ENCODE results near the gene SNCB.

Gene SNCB

DNA sequence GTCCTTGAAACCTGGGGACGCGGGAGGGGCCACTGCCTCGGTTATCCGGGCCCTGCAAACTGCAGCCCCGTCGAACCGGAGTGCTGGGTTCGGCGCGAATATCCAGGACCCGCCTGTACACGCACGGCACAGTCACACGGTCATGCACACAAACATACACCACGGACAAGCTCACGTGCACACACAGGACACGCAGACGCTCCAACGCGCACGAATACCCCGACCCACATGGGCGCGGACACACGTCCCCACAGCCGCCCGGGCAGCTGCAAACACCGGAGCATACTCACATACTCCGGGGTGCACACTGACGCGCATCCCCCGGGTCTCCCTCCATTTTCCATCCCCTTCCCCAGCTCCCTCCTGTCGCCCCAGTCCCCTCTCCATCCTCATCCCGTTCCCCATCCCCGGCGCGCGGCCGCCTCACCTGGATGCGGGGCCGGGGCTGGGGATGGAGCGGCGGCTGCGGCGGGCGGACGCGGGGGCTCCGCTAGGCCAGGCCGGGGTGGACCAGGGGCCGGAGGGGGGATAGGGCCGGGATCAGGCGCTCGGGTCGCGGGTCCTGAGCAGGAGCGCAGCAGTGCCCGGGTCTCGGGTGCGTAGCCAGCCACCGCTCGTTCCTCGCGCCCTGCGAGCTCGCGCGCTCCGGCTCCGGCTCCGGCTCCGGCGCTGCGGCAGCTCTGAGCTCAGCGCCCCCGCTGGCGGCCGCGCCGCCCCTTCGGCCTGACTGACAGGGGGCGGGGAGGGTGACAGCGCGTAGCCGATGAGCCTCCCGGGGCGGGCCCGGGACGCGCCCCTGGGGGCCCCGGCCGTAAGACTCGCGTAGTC, at the start of gene SNCB, which contains the start of gene EIF4E1B:
Gene SNCB (minus strand): TSS at position 682 of the 828 bp plus-strand sequence. CDS start 880 bp downstream, outside the sequence.
Gene EIF4E1B (plus strand): TSS at position 823 of the 828 bp plus-strand sequence. CDS start 12,113 bp downstream, outside the sequence.
- H3K36me3 ChIP-seq: no peaks in the 10 kb centered on the region
- no peak for TF ChIP-seq CTCF (IDR thresholded peaks at IDR 0.05)
- H3K4me1 ChIP-seq (ENCODE audit: control insufficient read depth in 1 of 2, insufficient read depth in 1 of 2, low read depth in 1 of 2, low read length in 1 of 2): no peaks in the 10 kb centered on the region
- peaks cover 100% of the 10 kb centered on the region for H3K27me3 ChIP-seq
- no peak within 1 kb of the TSS for H3K27ac ChIP-seq
- H3K9me3 ChIP-seq: no peaks in the 10 kb centered on the region
- H3K4me3 ChIP-seq (ENCODE audit: low read depth in 1 of 2, low read length in 1 of 2): no peak within 1 kb of the TSS

- Histone ChIP-seq H3K27ac (no peak overlapping the region), H3K27me3 (peaks cover 96% of the 10 kb centered on the region), H3K4me1 (ENCODE audit: control insufficient read depth in 1 of 2, insufficient read depth in 1 of 2, low read depth in 1 of 2, low read length in 1 of 2) (no peaks in the 10 kb centered on the region), H3K36me3 (no peaks in the 10 kb centered on the region), H3K9me3 (no peaks in the 10 kb centered on the region), H3K4me3 (ENCODE audit: low read depth in 1 of 2, low read length in 1 of 2) (no peak overlapping the region)
- no peak for TF ChIP-seq CTCF (IDR thresholded peaks at IDR 0.05)
These were observed 49.3 kb upstream of the SNCB start for GRCh38 chr5:176679365-176680225.

DNA sequence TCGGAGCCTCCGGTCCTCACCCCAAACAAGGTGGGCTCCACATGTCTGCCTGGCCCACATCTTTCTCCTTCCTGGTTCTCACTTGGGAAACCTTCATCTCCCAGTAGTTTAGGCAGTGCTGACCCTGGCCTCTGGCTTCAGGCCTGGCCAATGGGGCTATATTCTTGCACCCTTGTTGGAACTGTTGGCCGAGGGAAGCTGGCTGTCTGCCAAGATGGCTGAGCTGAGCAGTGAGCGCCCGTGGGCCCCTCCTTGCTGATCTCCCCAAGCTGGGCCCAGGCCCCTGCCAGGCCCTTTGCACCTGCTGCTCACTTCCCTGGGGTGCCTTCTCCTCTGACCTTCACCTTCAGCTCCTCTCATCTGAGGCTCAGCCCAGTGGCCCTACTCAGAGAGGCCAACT, 48.2 kb upstream of the SNCB start:
- Histone ChIP-seq H3K9me3 (no peaks in the 10 kb centered on the region), H3K4me3 (ENCODE audit: low read depth in 1 of 2, low read length in 1 of 2) (no peak overlapping the region), H3K4me1 (ENCODE audit: control insufficient read depth in 1 of 2, insufficient read depth in 1 of 2, low read depth in 1 of 2, low read length in 1 of 2) (no peaks in the 10 kb centered on the region), H3K27me3 (peaks cover 95% of the 10 kb centered on the region), H3K36me3 (no peaks in the 10 kb centered on the region), H3K27ac (no peak overlapping the region)
- no peak for TF ChIP-seq CTCF (IDR thresholded peaks at IDR 0.05)

- H3K9me3 ChIP-seq: no peaks in the 10 kb centered on the region
- H3K27me3 ChIP-seq: peaks cover 89% of the 10 kb centered on the region
- H3K27ac ChIP-seq: no peak overlapping the region
- H3K4me3 ChIP-seq (ENCODE audit: low read depth in 1 of 2, low read length in 1 of 2): no peak overlapping the region
- no peak for TF ChIP-seq CTCF (IDR thresholded peaks at IDR 0.05)
- no peaks in the 10 kb centered on the region for H3K4me1 ChIP-seq (ENCODE audit: control insufficient read depth in 1 of 2, insufficient read depth in 1 of 2, low read depth in 1 of 2, low read length in 1 of 2)
- H3K36me3 ChIP-seq: no peaks in the 10 kb centered on the region
These were observed 47.0 kb upstream of the SNCB start for GRCh38 chr5:176677209-176677939.

DNA sequence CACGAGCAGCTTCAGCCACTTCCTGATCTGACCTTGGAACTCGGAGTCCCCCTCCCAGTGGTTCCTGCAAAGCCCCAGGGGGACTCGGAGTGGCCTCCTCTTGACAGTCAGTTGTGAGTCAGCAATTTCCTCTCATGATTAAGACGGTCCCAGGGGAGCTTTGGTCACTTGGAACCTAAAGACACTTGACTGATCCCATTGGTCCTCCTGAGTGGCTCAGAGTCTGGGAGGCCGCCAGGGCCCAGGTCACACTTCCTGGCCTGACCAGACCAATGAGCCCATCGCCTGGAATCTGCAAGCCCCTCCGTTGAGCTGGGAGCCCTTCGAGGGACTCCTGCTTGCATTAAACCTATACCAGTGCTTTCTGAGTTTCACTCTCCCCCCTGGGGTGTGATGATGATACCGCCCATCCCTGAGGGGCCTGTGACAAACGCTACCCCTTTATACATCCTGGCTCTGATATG, 46.1 kb upstream of the SNCB start:
- Histone ChIP-seq H3K27ac (no peak overlapping the region), H3K4me3 (ENCODE audit: low read depth in 1 of 2, low read length in 1 of 2) (no peak overlapping the region), H3K27me3 (peaks cover 89% of the 10 kb centered on the region), H3K4me1 (ENCODE audit: control insufficient read depth in 1 of 2, insufficient read depth in 1 of 2, low read depth in 1 of 2, low read length in 1 of 2) (no peaks in the 10 kb centered on the region), H3K9me3 (no peaks in the 10 kb centered on the region), H3K36me3 (no peaks in the 10 kb centered on the region)
- TF ChIP-seq CTCF (IDR thresholded peaks at IDR 0.05): no peak

Measured in neutrophil (primary cell).